NCI-H2029 (cell line): ENCODE results near the gene RNF227.

Experiments used
- DNase-seq: peaks from one replicate; lab custom pipeline; 2025; lab: John Stamatoyannopoulos, UW

The RNF227 gene

DNA sequence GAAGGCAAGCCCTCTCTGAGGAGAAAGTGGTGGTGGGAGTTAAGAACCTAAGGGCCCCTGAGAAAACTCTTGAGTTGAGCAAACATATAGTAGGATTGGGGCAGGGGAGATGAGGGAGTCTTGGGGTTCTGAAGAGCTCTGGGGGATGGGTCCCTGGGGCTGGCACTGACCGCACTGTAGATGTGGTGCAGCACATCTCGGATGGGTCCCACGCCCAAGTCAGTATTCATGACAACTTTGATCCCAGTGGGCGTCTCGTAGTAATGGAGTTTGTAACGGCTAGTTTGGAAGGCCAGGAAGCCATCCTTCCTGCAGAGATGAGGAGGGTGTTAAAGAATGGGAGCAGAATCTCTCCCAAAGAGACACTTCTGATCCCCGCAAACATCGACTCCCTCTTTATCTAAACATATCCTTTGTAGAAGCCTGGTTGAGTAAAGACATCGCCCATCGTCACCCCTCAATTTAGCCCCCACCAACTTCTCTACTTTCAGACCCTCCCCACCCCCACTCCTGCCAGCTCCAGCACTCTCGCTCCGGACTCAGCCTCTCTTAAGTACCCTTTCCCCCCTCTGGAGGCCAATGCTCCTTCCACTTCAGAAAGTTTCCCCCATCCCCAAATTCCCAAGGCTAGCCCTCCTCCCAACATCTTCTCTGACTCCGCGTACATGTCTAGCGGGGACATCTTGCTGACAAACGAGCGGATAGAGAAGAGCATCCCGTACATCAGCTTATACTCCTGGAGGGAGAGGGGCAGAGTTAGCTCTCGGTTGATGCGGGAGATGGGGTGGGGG, 14.9 kb upstream of the RNF227 start:
- no peak for DNase-seq

DNA sequence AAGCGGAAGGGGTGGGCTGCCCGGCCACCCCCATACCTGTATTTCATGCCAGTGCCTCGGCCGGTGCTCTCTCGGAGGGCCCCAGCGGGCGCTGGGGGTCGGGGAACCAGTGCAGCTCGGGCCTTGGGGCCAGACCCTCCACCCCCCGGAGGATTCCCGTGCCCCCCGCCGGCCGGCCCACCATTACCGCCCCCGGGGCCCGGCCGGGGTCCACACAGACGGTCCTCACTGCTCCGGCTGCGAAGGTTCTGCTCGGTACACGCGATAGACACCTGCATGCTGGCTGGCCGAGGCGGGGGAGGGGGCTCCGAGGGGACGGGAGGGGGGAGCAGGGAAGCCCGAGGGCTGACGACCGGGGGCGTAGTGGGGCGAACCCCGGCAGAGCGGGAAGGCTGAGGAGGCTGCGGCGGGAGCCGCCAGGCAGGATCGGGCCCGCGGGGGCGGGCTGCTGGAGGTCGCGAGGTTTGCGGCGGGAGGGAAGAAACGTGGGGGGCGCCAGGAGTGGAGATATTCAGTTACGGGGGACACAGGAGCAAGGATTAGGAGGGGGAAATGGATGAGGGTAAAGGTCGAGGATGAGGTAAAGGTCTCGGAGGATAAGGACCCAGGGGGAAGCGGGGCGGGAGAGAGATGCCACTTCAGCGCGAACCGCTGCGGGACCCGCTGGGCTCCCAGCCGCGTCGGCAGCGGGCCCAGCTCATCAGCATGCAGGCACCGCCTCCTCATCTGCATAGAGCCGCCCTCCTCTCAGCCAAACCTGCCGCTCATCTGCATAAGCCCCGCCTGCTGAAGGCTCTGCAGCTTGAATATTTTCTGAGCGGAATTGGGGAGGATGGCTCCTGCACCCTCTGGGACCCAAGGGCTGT, 13.3 kb upstream of the RNF227 start, which contains the start of gene KCNAB3:
Gene KCNAB3 (minus strand): TSS at position 699 of the 866 bp plus-strand sequence. CDS start 421 bp downstream, at position 278.
- no peak for DNase-seq

DNA sequence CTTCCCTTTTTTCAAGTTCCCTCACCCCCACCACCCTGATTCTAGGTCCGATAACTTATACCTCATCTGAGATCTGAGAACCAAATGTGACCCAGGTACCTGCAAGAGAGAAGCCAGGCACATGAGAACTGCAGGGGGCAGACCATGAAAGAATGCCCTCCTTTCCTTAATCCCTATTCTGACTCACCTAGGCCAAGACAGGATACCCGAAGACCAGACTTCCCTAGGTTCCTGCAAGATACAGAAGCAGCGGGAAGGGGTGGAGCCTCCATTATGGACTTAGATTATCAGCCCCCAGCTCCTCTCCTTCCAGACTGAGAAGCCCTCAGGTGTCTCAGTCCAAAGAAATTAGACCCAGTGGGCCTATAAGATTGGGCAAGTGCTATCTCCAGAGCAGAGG, 11.5 kb upstream of the RNF227 start:
- DNase-seq: no peak

DNA sequence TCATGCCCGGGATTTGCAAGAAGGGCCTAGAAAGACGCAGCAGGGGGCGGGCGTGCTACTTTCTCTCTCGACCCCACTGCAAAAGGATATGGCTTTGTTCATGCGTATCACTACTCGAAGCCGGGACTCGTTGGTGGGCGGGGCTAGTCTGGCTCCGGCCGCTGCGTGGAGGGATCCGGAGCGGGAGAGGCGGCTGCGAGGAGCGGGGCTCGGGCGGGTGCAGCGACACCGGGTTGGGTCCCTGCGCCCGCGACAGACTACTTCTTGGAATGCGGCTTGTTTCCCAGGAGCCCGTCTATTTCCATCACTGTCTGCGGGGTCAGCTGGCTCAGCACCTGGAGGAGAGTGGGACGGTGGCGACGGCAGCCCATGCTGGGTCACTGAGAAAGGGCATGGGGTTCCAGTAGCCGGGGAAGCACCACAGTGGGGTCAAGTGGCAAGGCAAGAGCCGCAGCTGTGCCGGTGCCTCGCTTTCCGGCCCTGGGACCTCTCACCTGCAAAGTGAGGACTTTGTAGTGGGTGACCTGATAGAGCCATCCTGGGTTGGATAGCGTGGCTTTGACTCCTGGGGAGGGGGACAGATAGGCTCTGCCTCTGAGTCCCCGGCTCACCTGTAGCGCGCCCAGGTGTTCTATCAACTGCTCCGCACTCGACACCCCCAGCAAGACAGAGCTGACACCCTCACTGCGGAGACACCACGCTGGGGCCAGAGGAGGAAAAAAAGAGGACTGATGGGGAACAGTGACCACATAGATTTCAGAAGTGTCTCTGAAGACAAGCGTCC, 6.9 kb upstream of the RNF227 start:
- DNase-seq: peak; percentile 45

DNA sequence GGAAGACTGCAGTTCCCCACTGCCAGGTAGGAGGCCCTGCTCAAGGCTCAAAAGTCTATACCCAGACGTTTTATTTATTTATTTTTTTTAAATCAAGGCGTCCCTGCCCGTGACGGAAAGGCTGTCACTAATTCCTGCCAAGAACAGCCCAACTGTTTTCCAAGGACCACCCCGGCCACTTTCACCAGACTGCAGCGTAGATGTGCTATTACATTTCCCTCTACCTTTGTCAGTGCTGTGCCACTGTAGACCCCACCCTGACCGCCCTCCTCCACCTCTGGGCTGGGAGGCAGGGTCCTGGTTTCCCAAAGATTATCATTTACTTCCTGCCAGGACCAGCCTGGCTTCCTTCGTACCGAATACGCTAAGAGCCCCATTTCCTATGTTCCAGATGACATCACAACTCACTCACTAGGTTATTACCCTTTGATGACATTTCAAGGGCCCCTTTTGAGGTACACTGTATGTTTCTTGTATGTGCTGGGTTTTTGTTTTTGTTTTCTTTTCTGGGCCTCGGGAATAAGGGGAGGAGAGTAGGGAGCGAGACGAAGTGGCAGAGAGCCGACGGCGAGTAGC, 6.3 kb upstream of the RNF227 start:
- no peak for DNase-seq

DNA sequence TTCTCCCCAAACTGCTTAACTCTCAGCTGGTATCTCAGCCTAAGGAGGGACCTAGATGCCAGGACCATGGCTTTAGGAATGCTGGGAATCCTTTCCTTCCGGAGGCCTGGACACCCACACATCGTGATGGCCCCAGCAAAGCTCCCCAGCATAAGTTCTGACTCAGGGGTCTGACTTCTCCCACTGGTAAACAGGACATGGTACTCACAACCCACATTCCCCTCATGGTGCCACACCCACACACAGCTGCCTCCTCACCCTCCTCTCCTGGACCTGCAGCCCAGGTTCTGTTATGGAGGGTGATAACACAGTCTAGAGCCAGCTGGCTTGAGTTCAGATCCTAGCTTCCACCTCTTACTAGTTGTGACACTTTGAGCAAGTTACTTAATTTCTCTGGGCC, 719 bp upstream of the RNF227 start:
- no peak for DNase-seq

DNA sequence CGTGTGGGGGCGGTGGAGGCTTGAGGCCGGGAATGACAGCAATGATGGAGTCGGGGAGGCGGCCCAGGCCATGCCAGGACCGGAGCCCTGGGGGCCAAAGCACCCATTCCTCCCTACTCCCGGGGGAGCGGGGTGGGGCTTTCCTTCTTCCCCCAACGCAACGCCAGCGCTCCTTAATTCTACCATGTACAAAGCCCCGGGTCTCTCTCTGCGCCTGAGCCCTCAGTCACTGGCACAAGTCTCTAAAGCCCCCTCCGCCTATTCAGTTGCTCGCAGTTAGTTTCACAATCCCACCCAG, 245 bp upstream of the RNF227 start:
- DNase-seq: no peak

DNA sequence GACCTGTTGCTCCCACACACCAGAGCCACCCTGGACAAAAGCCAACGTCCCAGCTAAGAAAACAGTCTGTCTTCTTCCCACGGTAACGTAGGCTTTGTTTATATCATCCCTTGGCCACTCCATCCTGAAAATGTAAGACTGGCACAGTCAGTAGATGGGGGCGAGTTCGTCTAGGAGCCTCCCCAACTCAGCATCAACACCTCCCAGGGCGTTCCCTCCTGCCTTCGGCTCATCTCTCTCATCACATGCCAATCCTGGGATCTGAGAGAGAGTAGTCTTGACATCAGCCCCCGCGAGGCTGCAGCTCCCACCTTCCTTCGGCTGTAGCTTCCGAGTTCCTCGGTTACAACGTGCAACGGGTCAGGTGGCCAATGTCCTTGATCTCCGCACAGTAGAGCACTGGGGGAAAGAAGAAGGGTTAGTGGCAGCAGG, 894 bp downstream of the RNF227 start:
- DNase-seq: no peak

DNA sequence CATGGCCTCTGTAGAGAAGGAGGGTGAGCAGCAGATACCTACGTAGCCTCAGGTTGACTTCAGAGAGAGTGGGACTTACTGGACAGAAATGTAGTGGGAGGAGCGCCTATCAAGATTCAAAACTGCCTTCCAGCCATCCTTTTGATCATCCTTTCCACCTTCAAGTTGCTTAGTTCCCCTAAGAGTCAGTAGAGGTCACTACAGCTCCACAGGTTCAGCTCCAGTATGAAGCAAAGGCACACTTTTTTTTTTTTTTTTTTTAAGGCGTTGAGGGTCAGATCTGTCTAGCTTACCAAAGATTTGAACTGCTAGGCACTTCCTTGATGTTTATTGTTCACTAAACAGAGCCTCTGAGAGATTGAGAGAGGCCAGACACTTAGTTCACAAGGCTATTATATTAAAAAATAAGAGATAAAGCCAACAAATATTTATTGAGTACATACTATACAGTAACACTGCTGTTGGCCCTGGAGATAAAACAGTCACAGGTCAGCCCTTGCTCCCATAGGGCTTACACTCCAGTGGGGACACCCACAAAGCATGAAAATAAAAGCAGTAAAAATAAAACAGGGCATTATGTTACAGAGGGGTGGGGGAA, 3.1 kb downstream of the RNF227 start:
- peak; percentile 9 for DNase-seq

DNA sequence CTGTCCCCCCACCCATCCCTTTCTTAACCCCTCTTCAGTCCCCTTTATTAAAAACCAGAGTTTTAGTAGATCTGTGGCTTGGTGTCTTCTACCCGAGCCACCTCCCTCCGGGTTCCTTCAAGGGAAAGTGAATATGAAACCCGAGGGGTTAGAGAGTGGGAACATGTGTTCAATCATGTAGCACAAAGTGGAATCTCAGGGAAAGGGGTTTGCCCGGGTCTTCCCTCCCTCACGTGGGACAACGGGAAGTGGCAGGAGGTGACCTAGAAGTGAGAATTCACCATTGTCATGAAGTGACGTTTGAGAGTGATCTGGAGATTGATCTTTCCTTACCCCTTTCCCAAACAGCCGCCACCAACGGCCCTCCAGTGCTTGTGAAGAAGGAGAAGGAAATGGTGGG, 5.0 kb downstream of the RNF227 start:
- no peak for DNase-seq

DNA sequence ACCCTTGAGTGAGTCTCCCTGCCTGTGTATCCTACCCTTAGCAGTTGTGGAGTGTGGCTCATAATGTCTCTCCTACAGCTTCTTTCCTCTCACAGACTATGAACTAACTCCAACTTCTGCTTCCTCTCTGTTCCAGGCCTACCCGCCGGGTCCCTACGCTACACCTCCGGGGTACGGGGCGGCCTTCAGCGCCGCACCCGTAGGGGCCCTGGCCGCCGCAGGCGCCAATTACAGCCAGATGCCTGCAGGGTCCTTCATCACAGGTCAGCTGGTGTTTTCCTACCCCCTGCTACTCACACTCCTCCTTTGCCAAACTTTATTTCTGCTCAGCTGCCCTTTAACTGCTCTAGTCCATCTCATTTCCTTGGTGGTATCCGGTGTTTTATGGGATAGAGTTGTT, 5.4 kb downstream of the RNF227 start:
- DNase-seq: no peak

DNA sequence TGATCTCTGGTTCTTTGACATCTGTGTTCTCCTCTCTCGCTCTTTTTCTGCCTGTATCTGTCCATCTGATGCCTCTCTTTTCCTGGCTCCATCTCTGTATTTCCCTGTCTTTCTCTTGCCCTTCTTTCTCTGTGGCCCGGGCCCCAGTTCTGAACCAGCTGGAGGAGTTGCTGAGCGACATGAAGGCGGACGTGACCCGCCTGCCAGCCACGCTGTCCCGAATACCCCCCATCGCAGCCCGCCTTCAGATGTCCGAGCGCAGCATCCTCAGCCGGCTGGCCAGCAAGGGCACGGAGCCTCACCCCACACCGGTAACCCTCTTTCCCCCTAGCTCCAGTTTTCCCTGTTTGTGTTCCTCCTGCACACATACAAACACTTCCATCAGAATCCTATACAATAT, 5.8 kb downstream of the RNF227 start:
- DNase-seq: no peak

DNA sequence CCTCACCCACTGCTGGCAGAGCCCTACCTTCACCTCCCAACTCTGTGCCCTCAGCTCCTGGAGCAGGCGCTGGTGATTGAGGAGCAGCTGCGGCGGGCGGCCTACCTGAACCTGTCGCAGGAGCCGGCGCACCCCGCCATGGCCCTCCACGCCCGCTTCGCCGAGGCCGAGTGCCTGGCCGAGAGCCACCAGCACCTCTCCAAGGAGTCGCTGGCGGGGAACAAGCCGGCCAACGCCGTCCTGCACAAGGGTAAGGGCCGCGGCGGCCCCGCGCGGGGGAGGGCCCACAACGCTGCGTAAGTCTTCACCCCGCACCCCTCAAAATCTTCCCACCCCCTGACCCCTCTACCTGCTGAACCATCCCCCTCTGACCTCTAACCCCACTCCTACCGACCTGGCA, 7.0 kb downstream of the RNF227 start:
- no peak for DNase-seq

DNA sequence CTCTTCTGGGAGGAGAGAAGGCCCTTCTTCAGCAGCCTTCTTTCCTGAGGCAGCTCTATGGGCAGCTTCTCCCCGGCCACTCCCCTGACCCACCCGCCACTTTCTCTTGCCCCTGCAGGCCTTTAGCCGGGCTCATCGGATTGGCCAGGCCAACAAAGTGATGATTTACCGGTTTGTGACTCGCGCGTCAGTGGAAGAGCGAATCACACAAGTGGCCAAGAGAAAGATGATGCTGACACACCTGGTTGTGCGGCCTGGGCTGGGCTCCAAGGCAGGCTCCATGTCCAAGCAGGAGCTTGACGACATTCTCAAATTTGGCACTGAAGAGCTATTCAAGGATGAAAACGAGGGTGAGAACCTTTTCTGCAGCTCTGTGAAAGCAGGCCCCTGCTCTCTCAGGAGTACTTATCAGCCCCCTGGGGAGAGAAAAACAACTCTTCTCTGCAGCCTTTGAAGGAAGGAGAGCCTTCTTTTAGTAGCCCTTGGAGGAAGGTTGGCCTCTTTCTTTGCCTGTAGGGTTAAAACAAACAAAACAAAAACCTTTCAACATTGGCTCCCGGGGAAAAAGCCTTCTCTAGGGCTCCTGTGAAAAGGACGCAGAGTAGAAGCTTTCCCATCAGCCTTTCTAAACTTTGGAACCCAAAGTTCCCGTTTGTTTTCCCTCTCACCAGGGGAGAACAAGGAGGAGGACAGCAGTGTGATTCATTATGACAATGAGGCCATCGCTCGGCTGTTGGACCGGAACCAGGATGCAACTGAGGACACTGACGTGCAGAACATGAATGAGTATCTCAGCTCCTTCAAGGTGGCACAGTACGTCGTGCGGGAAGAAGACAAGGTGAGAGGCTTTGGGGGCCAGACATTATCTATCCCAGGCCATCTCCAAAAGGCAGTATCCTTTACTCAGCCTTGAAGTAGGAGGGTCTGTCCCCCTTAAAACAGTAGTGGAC, 12.7 kb downstream of the RNF227 start:
- no peak for DNase-seq

DNA sequence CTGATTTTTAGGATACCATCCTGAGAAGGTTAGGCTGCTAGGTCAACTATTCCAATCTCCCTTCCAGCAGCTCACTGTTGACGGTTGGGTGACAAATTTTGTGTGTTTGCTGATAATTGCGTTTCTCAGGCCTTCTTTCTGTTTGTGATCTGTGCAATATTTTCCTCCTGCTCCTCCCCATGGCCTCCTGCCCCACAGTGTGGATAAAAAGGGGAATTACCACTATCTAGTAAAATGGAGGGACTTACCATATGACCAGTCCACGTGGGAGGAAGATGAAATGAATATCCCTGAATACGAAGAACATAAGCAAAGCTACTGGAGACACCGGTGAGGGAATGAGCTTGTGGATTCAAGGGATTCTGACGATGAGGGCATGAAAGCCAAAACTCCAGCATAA, 18.3 kb downstream of the RNF227 start:
- no peak for DNase-seq

DNA sequence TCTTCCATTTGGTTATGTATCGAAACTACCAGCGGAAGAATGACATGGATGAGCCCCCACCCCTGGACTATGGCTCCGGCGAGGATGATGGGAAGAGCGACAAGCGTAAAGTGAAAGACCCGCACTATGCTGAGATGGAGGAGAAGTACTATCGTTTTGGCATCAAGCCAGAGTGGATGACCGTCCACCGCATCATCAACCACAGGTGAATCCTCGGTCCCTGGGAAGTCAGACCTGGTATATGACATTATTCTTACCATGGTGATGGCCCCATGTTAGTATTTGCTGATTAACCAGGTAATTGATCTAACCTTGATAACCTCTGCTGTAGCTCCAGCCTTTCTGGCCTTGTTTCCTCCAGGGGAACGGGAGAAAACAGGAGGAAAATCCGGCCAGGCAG, 19.0 kb downstream of the RNF227 start:
- DNase-seq: no peak

DNA sequence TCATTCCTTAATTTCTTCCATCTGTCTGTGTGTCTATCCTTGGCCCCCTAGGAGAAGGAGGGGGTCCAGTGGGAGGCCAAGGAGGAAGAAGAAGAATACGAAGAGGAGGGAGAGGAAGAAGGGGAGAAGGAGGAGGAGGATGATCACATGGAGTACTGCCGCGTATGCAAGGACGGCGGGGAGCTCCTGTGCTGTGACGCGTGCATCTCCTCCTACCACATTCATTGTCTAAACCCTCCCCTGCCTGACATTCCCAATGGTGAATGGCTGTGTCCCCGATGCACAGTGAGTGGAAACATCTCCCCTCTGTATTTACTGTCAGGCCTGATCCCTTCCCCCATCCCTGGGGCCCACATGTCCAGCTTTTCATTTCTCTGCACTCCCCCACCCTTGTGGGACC, 21.2 kb downstream of the RNF227 start:
- no peak for DNase-seq

DNA sequence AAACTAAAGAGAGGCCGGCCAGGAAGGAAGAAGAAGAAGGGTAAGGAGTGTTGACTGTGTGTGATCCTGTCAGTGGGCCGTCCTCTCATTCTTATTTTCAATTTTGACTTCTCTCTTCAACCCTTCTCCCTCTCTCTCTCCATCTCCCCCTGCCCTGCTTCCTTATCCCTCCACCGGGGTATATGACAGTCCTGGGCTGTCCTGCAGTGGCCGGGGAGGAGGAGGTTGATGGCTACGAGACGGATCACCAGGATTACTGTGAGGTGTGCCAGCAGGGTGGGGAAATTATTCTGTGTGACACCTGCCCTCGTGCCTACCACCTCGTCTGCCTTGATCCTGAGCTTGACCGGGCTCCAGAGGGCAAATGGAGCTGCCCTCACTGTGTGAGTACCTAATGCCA, 21.9 kb downstream of the RNF227 start:
- no peak for DNase-seq

DNA sequence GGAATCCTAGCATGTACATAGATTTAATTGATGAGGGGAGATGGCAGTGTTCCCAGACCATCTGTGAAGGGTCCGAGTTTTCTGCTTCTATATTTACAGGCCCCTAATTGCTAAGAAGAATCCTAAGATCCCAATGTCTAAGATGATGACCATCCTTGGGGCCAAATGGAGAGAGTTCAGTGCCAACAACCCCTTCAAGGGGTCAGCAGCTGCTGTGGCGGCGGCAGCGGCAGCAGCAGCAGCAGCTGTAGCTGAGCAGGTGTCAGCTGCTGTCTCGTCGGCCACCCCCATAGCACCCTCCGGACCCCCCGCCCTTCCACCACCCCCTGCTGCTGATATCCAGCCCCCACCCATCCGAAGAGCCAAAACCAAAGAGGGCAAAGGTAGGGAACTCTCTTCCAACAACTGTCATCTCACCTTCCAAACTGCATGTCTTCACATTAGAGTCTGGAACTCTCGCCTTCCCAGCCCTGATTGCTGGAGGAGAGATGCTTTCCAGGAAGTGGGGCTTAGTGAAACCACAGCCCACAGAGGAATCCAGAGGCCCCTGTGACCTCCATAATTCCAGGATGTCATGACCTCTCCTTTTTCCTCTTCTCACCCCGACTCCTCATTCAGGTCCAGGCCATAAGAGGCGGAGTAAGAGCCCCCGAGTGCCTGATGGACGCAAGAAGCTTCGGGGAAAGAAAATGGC, 22.8 kb downstream of the RNF227 start:
- DNase-seq: no peak
